ENCODE measurements around the gene CADM2.

The CADM2 gene

DNA sequence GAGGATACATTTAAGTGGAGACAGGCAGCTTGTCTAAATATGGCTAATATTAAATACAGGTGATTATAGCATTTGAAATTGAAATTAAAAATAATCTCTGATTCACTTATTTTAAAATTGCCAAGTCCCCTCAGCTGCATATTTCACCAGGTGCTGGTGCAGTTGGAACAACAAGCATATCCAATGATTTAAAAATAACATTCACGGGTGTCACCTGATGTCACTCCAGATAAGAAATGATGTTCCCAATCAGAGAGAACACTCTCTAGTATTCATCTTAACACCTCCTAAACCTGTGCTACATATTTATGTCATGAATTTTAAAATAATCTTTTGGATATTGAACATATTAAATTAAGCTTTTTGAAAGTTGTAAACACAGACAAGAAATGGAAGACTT, 249.9 kb downstream of the CADM2 start:
- DNase-seq: no peak

DNA sequence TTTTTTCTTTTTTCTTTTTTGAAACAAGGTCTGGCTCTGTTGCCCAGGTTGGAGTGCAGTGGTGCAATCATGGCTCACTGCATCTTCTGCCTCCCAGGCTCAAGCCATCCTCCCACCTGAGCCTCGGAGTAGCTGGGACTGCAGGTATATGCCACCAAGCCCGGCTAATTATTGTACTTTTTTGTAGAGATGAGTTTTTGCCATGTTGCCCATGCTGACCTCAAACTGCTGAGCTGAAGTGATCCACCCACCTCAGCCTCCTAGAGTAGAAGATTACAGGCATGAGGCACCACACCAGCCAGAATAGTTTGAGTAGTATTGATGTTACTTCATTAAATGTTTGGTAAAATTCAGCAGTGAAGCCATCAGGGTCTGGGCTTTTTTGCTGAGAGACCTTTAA, 251.8 kb downstream of the CADM2 start:
- no peak for DNase-seq

DNA sequence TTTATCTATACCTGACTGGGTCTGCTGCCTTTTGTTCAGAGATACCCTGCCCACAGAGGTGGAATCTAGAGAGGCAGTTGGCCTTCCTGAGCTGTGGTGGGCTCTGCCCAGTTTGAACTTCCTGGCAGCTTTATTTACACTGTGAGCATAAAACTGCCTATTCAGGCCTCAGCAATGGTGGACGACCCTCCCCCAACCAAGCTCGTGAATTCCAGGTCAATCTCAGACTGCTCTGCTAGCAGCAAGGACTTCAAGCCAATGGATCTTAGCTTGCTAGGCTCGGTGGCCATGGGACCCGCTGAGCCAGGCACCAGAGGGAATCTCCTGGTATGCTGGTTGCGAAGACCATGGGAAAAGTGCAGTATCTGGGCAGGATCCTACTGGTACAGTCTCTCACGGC, 270.2 kb downstream of the CADM2 start:
- DNase-seq: no peak

DNA sequence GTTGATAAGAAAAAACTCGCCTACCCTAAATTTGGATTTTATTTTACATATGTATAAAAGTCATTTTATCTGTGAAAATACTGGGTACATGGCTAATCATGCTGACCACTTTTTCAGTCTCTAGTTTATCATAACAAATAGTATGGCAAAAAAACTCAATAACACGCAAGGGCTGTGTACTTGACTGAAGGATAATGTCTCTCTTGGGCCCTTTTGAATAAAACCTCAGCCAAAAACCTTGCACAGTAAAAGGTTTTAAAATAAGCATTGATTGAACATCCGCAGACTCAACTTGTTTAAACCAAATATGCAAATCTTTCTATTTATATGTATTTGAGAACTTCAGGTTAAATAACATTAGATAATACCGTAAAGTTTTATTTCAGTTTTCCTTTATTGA, 285.3 kb downstream of the CADM2 start:
- DNase-seq: no peak

DNA sequence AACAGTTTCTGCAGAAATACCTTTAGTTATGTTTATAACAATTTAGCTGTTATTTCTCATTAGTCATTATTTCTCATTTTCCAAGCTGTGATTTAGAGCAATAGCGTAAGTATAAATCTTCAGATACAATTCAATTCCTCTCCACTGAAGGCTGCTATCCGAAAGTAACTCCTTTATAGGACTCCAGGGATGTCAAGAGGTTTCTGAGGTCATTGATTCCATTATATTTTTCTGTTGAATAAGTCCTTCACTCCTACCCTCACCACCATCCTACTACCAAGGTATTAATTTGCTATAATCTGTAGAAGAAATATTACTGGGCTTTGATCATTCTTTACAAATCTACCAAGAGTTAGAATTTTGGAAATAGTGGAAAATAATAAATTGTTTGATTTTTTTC, 285.7 kb downstream of the CADM2 start:
- DNase-seq: no peak

DNA sequence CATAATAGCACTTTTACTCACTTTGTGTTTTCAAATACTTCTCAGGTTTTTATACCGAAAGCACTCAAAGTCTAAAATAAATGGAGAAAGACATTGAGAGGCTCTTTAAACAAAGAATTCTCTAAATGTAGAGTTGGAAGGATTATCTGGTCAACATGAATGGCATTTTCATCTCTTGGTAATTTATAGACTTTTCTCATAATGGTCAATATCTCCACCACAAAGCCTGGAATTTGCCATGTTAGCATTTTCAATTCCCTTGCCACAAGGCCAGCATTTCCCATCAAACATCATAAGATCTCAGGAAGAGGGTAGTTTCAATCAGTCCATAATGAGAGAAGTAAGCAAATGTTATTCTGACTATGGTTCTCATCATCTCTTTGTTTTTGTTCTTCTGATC, 293.0 kb downstream of the CADM2 start:
- no peak for DNase-seq

DNA sequence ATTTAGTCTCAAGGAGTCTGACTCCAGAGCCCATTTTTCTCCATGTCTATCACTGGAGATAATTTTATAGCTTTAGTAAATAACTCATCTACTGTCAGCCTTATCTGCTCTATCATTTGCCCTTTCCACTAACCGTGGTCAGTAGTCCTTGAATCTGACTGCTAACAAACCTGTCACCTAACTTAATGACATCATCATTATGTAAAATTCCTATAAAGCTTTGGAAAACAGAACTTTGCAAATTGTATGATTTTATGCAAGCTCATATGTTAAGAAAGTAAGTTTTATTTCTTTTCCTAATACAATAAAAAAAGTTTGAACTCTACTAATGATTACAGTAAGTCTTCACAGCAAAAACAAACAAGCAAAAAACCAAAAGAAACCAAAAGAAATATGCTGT, 293.9 kb downstream of the CADM2 start:
- DNase-seq: no peak

DNA sequence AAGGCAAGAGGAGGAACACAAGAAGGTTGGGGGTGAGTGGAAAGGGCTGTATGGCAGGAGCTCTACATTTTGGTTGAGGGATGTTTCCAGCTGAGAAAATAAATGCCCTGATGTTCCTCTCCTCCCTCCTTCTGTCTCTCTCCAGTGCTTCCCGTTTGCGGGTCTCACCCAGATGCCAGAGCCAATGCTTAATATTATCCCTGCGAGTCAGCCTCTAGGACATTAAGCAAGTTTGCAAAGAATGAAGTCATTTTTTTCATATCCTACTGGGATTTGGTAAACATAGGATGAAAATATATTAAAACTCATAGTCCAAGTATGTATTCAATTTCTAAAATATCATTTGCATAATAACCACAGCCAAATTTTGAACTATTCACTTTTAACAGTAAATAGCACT, 295.9 kb downstream of the CADM2 start:
- no peak for DNase-seq

DNA sequence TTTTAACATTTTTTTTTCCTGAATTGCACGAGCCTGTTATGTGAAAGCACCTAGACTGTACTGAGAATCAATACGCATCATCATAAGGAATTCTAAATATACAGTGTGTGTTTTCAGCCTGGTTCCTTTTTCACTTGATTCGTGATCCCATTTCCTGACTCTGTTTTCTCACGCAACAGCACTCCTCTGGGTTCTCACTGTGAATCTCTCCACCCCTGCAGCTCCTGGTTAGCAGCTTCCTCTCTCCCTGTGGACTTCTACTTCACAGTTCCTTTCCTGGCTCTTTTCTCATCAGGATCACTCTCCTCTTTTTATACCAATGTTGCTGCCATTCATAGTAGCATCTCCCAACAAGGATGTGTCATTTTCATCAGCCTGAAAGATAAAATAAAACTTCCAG, 297.2 kb downstream of the CADM2 start:
- DNase-seq: no peak

DNA sequence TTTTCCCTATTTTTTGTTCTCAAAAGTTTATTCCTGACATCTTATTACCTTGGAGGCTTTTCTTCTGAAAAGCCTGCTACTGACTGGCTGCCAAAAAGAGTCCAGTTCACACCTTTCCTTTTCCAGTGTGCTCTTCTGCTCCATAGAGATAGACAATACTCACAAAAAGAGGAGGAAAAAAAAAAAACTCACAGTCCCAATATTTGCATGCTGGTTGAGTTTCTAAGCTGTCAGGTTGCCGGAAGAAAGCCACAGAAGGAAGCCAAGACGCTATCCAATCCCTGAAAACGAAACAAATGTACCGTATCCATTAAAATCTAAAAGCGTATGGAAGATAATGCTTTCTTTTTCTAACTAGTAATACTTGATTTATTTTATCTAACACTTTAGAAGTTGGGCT, 299.5 kb downstream of the CADM2 start:
- no peak for DNase-seq

DNA sequence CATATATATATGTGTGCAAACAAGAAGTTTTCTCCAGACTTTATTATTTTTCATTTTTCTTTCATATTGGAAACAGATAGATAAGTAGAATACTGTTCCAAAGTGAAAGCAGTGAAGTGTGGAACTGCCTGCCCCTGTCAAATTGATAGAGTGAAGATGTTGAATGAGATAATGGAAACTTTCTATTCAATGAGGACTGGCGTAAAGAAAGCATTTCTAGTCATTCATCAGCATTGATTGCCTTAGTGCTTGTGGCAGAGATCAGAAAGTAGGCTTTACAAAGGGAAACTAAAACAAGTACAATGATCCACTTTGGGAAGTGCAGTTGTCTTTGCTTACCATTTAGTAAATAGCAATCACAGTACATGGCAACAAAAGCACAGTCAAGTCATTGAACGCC, 300.0 kb downstream of the CADM2 start:
- no peak for DNase-seq

DNA sequence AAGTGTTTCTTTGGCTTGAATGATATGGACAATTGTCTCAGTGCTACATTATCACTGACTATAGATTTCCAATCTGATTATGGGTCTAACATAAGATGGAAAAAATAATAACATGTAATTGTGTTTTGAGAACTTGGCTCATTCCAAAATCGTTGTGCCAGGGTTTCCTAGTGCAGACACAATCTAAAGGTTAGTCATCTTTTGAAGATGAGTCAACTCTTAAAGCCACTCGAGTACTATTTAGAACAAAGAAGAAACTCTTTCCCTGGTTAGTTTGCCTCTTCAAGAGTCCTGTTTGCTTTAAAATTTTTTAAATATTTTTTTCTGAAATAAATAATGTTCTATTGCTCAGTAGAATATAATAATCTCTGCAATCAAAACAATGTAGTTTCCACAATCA, 301.0 kb downstream of the CADM2 start:
- no peak for DNase-seq

DNA sequence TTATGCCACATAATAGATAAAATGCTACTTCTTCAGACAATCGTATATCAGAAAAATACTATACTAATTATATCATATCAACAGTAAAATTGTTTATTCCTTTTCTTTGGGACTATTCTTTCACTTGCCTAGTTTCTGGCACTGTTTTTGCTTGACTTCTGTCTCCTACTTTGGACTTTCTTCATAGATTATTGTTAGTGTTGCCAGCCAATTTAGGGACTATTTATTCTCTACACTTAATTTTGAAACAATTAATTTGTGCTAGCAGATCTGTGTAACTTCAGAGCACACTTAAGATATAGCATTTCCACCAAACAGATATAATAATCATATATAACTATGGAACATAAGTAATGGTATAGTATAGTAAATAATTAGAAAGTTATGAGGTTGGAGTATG, 305.6 kb downstream of the CADM2 start:
- DNase-seq: no peak

DNA sequence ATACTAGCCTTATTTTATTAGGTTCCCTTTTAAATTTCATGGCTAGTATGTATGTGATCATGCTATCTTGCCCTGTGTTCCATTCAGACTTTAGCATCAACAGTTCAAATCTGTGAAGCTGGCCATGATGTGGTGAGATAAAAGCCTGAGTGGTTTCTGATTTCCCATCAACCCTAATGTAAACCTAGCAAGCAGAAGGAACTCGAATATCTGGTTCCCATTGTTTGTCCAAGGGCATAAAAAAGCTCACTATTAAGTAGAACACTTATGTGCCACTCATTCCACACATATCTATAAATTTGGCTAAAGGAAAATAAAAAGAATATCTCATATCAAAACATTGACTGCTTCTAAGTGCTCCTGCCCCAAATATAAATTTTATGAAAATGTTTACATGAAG, 311.7 kb downstream of the CADM2 start:
- DNase-seq: no peak

DNA sequence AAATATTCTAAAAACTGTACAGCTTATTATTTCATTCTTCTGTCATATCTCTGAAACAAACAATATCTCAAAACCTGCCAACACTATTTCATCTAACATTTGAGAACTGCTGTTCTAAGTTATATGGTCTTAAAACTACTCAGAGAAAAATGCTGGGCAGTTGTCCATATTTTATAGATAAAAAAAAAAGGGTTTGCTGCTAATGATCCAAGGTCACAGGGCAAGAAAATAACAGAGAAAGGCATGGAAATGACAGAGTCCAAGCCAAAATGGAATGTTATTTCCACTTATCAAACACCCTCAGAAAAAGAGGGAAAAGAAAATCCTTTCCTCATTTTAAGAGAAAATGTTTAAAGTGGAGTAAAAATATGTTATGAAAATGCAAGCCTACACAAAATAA, 313.1 kb downstream of the CADM2 start:
- DNase-seq: no peak

DNA sequence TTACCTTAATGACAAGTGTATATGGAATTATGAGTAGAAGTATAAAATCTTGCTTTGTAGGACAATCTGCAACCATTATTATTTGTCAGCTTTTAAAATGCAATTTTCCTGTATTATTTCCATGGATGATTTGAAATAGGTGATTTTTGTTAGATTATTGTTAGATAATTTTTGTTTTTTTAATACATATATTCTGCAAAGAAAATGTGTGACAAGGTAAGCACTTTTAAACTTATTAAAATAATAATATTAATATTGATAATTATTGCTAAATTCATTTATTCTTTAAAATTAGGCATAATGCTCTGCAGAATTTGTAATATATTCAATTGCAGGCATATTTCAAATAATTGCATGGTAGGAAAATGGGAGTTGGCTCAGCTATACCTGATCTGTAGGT, 329.5 kb downstream of the CADM2 start:
- no peak for DNase-seq

DNA sequence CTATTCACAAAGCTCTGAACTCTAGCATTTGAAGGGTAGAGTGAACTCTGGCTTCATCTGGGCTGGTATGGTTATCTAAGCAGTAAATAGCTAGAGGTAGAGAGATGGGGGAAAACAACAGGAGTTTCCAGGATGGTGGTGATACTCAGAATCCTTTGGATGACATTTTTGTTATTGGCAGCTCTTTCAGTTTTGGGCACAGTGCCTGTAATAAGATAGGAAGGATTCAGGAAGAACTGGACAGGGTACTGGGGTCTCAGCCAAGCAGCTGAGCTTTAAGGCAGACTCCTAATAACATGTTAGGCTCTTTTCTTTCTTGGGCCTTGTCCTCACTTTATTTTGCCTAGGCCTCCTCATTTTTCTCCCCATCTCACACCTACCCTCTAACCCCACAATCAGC, 338.5 kb downstream of the CADM2 start:
- no peak for DNase-seq

DNA sequence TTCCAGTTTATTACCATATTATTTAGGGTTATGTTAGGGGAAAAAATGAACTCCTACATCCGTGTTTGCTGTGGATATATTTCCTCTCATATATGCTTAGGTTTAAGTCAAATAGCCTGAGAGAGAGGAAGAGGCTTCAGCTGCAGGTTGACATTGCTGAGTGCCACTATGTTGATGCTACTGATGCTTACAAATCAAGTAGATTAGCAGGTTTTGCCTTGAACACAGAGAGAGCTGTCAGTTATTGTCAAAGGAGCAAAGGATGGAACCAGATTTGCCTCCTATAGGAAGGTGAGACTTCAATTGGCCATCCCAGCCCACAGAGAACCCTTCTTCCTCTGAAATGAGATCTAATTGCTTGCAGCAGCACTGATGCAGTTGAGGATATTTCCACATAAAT, 339.2 kb downstream of the CADM2 start:
- DNase-seq: no peak

DNA sequence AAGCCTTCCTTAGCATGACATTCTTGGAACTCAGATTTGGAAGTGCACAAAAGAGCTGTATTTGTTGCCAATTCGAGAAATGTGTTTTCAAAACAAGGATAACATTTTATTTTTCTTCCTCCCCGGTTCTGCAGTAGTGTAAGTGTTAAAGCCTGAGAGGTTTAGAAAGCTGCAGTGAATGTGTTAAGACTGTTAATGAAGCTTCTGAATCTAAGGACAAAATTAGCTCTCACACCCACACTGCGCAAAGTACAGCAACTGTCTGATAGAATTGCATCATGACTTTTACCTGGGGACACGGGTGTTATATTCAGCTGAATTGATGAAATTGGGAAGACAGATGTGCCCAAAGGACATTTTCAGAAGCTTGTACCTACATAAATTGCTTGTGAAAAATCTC, 344.4 kb downstream of the CADM2 start:
- DNase-seq: no peak

DNA sequence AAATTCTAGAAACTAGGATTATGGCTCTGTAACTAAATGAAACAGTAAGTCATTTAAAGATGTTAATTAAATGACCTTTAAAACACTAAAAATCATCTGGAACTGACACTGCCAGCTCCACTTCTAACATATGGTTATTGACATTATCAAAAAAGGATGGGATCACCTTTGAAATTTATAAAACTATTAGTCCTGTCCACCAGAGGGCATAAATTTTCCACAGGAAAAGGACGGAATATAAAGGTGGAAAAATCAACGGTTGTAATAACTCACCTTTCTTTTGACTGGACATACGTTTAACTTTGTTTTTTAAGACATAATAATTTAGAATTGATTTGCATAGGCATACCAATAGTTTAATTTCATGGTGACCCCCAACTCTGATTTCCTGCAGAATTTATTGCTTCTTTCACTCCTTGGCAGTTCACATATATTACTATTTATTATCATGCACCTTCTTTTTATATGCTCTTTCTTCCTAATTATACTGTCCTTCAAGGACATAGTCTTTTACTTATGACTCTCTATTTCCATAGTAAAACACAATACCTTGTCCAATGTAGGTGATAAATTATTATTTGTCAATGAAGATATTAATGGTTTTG, 345.7 kb downstream of the CADM2 start:
- no peak for DNase-seq

DNA sequence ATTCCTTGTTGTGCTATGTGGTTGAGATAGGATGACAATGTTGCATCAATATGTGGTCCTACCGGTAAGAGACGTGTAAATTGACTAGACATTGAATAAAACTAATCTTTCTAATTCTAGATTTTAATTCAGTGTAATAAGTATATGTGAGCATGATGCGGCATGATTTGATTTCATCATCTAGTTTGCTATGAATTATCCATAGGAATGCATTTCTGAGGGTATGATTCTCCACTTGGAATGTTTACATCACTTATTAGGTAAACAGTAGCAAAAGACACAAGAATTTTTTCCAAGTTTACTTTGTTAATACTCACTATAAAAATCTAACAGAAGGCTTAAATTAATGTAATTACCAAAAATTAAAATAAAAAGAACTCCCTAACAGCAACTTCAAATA, 353.5 kb downstream of the CADM2 start:
- no peak for DNase-seq

DNA sequence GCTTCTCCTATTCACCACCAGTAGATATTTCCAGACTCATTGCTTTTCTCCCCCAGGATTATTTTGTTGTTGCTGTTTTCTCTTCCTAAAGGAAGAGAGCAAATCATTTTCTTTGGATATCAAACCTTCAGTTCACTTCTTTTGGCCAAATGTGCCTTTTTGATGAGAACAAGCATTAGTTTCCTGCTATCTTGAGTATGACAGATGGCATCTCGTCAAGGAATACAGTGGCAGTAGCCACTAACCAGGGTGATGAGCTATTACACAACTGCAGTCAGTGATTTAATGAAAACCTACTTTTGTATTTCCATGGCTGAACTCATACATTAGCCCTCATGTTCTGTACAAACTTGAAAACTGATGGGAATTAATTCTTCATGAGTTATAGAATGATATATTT, 354.6 kb downstream of the CADM2 start:
- DNase-seq: no peak

DNA sequence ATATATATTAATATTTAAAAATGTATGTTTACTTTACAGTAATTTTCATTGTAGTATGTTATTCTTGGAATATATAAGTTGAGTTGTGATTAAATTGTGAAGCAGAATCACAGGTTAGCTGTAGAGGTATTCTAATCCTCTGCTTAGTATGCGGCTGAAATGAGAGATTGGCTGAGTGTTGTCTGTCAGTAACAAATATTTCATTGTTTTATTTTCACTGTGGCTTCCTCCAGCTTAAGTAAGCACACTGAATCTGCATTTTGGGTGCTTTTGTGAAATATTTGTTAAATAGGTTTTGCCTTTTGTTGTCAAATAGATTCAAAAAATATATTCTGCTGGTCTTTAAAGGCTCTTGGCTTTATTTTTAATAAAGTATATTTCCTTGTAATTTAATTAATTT, 357.5 kb downstream of the CADM2 start:
- DNase-seq: no peak

DNA sequence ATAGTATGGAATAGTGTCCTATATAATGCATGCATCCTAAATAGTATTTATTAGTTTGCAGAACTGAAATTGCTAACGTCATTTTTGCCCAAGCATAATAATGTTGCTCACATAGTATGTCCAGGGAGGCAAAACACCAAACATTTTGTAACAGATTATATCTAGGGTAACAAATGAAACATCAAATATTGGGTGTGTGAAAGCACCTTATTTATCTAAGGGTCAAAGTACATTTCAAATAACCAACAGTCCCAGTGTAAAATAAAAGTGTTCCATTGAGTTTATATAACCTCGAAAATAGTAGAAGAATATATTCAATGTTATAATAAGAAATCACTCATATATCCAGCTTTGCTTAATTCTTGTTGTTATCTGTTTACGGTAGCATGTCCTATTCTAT, 363.1 kb downstream of the CADM2 start:
- DNase-seq: no peak

DNA sequence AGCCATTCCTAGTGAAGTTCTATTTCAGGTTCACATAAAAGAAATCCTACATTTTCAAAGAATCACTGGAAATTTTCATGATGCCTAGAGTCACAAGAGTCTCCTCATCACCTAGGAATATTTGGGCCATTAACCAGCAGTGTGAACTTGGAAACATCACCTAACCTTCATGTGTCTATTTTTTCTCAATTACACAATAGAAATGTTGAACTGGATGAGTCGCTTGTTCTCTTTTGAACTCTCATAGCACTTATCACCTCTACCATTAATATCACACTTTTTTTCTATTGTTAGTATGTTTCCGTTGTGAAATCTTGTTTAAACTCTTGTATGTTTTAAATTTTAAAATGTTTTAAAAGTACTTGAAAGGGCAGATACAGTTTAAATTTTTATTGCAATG, 371.3 kb downstream of the CADM2 start:
- DNase-seq: no peak

DNA sequence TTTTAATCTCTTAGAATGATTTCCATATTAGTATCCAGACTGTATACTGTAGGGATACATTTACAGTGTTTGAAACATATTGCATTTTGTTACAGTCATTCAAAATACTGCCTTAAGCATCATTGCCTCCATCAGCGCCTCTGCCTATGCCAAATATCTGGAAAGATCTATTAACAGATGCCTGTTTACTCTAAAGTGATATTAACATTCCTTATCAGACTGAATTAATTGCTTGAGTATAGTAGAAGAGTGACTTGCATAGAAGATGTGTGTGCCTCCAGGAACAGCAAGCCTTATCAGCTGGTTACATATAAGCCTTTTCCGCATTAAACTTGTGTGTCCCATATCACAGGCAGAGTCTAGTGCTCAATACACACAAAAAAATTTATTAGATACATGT, 379.1 kb downstream of the CADM2 start:
- no peak for DNase-seq

Measured in inflammatory macrophage treated with lipopolysaccharide for 1 hour (primary cell).